Measurements from ENCODE around the gene APBA2.

APBA2 gene

GRCh38 chr15:28942046-28942445 lies 56.3 kb downstream of the APBA2 start:
- no peak for FAIRE-seq

GRCh38 chr15:28942571-28942970 lies 56.8 kb downstream of the APBA2 start:
- no peak for FAIRE-seq

GRCh38 chr15:28943146-28943545 lies 57.4 kb downstream of the APBA2 start:
- no peak for FAIRE-seq

GRCh38 chr15:28943611-28944230 lies 57.9 kb downstream of the APBA2 start:
- FAIRE-seq: no peak

GRCh38 chr15:28944286-28944685 lies 58.5 kb downstream of the APBA2 start:
- FAIRE-seq: no peak

GRCh38 chr15:28944696-28945300 lies 59.0 kb downstream of the APBA2 start:
- no peak for FAIRE-seq

GRCh38 chr15:28945626-28946230 lies 60.0 kb downstream of the APBA2 start:
- no peak for FAIRE-seq

GRCh38 chr15:28946803-28947202 lies 61.0 kb downstream of the APBA2 start:
- FAIRE-seq: no peak

GRCh38 chr15:28947221-28947674 lies 61.5 kb downstream of the APBA2 start:
- no peak for FAIRE-seq

GRCh38 chr15:28948036-28948435 lies 62.3 kb downstream of the APBA2 start:
- no peak for FAIRE-seq

- no peak for FAIRE-seq
These were observed 65.1 kb downstream of the APBA2 start for GRCh38 chr15:28950916-28951315.

- no peak for FAIRE-seq
These were observed 67.1 kb downstream of the APBA2 start for GRCh38 chr15:28952666-28953491.

- no peak for FAIRE-seq
These were observed 67.9 kb downstream of the APBA2 start for GRCh38 chr15:28953573-28954195.

- no peak for FAIRE-seq
These were observed 68.8 kb downstream of the APBA2 start for GRCh38 chr15:28954466-28955159.

- no peak for FAIRE-seq
These were observed 69.6 kb downstream of the APBA2 start for GRCh38 chr15:28955160-28955992.

GRCh38 chr15:28955993-28956421 lies 70.2 kb downstream of the APBA2 start:
- no peak for FAIRE-seq

- no peak for FAIRE-seq
These were observed 70.7 kb downstream of the APBA2 start for GRCh38 chr15:28956491-28956890.

GRCh38 chr15:28957606-28958498 lies 72.1 kb downstream of the APBA2 start:
- no peak for FAIRE-seq

- no peak for FAIRE-seq
These were observed 73.6 kb downstream of the APBA2 start for GRCh38 chr15:28959326-28959725.

- FAIRE-seq: no peak
These were observed 75.2 kb downstream of the APBA2 start for GRCh38 chr15:28960979-28961378.

Data from A204.1 (cell line).